Panc1 (cell line): ENCODE results near the gene PPP1R27. TPM values are rescaled to one million over a fixed set of nuclear protein-coding genes. Genes with fewer than 3 reads are reported as not detected.
A peak's percentile ranks its signal among the peaks of the same experiment; 100 is the strongest.

Experiments
- ATAC-seq: fragments of 200-7000 bp; cut with Tn5 transposase; 2 replicates; pipeline ENCODE4 v1.9.1; 2020; ENCODE audit warnings: mild to moderate bottlenecking, moderate library complexity
- BruUV-seq: library from RNA; stranded (reverse); fragments of 400-500 nt; replicated peaks from 2 replicates; lab custom pipeline; 2021; lab: Mats Ljungman, UMichigan
- CTCF ChIA-PET: fragments of 300-600 bp; sonication (Branson Sonifier 250); formaldehyde crosslinking; loops from one replicate; lab custom pipeline; 2022; ENCODE audit warnings: antibody characterized with exemption; lab: Charles Lee
- POLR2A ChIA-PET: fragments of 300-600 bp; sonication (Branson Sonifier 250); formaldehyde crosslinking; loops from one replicate; lab custom pipeline; 2022; ENCODE audit warnings: antibody characterized with exemption; lab: Charles Lee
- DNase-seq: peaks from one replicate; pipeline ENCODE4 v3.0.0-alpha.2; 2010; ENCODE audit warnings: low read depth, low spot score
- H3K27ac ChIP-seq: 2 replicates; pipeline ENCODE4 v1.5.1; 2011; ENCODE audit warnings: mild to moderate bottlenecking, low read length, inconsistent platforms
- H3K27me3 ChIP-seq: fragments of 200-500 bp; sonication (Bioruptor generic); 2 replicates; pipeline ENCODE4 v1.6.0; 2014; ENCODE audit warnings: low read length, inconsistent platforms; ENCODE audit not compliant: control insufficient read depth, insufficient read depth
- H3K36me3 ChIP-seq: fragments of 200-500 bp; sonication (Bioruptor generic); 2 replicates; pipeline ENCODE4 v1.5.1; 2014; ENCODE audit warnings: inconsistent platforms, mild to moderate bottlenecking, low read length, moderate library complexity; ENCODE audit not compliant: control insufficient read depth, insufficient read depth
- H3K4me1 ChIP-seq: 2 replicates; pipeline ENCODE4 v1.5.1; 2011; ENCODE audit warnings: inconsistent platforms, mild to moderate bottlenecking, low read length, moderate library complexity; ENCODE audit not compliant: control insufficient read depth, insufficient read depth
- H3K4me3 ChIP-seq, 2 experiments: 2 replicates each; pipeline ENCODE4 v1.5.1; 2011 to 2012; ENCODE audit warnings: low read depth in 2 of 2, low read length in 2 of 2, mild to moderate bottlenecking in 2 of 2, inconsistent platforms in 1 of 2, moderate library complexity in 1 of 2
- H3K9me3 ChIP-seq: fragments of 200-500 bp; sonication (Bioruptor generic); 2 replicates; pipeline ENCODE4 v1.5.1; 2014; ENCODE audit warnings: low read depth, mild to moderate bottlenecking, inconsistent platforms, low read length, moderate library complexity; ENCODE audit not compliant: control insufficient read depth, insufficient read depth
- POLR2AphosphoS5 ChIP-seq: IDR thresholded peaks from 2 replicates; pipeline ENCODE4 v1.6.1; 2012; ENCODE audit warnings: mild to moderate bottlenecking, low read depth, low read length, moderate library complexity
- SIN3A ChIP-seq: IDR thresholded peaks from 2 replicates; pipeline ENCODE4 v1.6.1; 2012; ENCODE audit warnings: low read depth, mild to moderate bottlenecking, low read length, moderate library complexity, borderline replicate concordance; ENCODE audit not compliant: insufficient read depth
- TCF7L2 ChIP-seq: IDR thresholded peaks from 2 replicates; pipeline ENCODE4 v1.6.1; 2011; ENCODE audit warnings: mild to moderate bottlenecking, low read depth, low read length, inconsistent platforms
- in situ Hi-C: cut with HindIII; loops from 2 replicates; pipeline ENCODE4 v1.10.0; 2016; ENCODE audit warnings: low sequenced_read_pairs, low pct_unique_long_range_greater_than_20kb
- intact Hi-C: fragments of 100-400 bp; cut with micrococcal nuclease; formaldehyde crosslinking; loops from one replicate; pipeline ENCODE4 v1.10.0; 2022; ENCODE audit not compliant: unreplicated experiment
- total RNA-seq: library from RNA; stranded (reverse); gene quantifications from one replicate; pipeline ENCODE4 v1.2.1, GENCODE V29; 2021; ENCODE audit not compliant: unreplicated experiment
- TF ChIP-seq, protein P1 (sequence below), 2 experiments: IDR thresholded peaks; 2 replicates each; pipeline ENCODE4 v1.6.1; 2011 to 2012; ENCODE audit warnings: low read depth in 2 of 2, control low read depth in 1 of 2, low read length in 1 of 2, mild to moderate bottlenecking in 1 of 2, moderate library complexity in 1 of 2; ENCODE audit not compliant: insufficient read depth in 1 of 2
- TF ChIP-seq, protein P2 (sequence below): fragments of 450-650 bp; IDR thresholded peaks from 2 replicates; pipeline ENCODE4 v1.5.1; 2017; ENCODE audit warnings: mild to moderate bottlenecking

The PPP1R27 gene
- total RNA-seq, 1 experiment from 2014 or later: not detected

DNA sequence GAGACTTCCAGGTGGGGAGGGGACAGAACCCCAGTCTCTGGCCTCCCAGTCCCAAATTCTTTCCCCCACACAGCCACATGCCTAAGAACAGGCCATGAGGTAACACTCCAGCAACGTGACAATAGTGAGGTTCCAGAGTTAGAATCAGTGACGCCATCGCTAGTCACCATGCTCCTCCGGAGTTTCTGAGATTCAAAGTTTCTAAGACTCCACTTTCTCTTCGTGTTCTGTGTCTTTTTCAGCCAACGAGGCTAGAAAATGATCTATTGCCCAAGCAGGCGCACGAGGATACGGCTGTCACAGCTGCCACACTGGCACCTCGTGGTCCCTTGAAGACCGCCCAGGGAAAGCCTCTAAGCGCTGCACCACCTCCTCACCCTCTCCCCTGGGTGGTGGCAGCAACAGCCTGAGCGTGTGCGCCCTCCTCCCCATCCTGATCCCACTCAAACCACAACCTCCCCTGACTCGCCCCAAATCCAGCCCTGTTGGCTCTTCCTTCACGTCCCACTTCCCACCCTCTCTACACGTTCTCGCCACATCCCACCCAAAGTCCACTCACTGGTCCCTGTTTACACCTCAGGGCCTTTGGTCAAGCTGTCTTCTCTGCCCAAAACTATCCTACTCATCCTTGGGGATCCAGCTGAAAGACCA lies 2.8 kb downstream of the PPP1R27 start:
- intact Hi-C loops: no loop called here
- TF ChIP-seq TCF7L2 (no peak), POLR2AphosphoS5 (no peak), SIN3A (no peak)
- TF ChIP-seq, protein P1, sequence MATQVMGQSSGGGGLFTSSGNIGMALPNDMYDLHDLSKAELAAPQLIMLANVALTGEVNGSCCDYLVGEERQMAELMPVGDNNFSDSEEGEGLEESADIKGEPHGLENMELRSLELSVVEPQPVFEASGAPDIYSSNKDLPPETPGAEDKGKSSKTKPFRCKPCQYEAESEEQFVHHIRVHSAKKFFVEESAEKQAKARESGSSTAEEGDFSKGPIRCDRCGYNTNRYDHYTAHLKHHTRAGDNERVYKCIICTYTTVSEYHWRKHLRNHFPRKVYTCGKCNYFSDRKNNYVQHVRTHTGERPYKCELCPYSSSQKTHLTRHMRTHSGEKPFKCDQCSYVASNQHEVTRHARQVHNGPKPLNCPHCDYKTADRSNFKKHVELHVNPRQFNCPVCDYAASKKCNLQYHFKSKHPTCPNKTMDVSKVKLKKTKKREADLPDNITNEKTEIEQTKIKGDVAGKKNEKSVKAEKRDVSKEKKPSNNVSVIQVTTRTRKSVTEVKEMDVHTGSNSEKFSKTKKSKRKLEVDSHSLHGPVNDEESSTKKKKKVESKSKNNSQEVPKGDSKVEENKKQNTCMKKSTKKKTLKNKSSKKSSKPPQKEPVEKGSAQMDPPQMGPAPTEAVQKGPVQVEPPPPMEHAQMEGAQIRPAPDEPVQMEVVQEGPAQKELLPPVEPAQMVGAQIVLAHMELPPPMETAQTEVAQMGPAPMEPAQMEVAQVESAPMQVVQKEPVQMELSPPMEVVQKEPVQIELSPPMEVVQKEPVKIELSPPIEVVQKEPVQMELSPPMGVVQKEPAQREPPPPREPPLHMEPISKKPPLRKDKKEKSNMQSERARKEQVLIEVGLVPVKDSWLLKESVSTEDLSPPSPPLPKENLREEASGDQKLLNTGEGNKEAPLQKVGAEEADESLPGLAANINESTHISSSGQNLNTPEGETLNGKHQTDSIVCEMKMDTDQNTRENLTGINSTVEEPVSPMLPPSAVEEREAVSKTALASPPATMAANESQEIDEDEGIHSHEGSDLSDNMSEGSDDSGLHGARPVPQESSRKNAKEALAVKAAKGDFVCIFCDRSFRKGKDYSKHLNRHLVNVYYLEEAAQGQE (IDR thresholded peaks at IDR 0.05; ENCODE audit: insufficient read depth in 1 of 2, low read depth in 2 of 2, low read length in 1 of 2): no peak
- TF ChIP-seq, protein P2, sequence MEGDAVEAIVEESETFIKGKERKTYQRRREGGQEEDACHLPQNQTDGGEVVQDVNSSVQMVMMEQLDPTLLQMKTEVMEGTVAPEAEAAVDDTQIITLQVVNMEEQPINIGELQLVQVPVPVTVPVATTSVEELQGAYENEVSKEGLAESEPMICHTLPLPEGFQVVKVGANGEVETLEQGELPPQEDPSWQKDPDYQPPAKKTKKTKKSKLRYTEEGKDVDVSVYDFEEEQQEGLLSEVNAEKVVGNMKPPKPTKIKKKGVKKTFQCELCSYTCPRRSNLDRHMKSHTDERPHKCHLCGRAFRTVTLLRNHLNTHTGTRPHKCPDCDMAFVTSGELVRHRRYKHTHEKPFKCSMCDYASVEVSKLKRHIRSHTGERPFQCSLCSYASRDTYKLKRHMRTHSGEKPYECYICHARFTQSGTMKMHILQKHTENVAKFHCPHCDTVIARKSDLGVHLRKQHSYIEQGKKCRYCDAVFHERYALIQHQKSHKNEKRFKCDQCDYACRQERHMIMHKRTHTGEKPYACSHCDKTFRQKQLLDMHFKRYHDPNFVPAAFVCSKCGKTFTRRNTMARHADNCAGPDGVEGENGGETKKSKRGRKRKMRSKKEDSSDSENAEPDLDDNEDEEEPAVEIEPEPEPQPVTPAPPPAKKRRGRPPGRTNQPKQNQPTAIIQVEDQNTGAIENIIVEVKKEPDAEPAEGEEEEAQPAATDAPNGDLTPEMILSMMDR: no peak
- ATAC-seq: no peak

DNA sequence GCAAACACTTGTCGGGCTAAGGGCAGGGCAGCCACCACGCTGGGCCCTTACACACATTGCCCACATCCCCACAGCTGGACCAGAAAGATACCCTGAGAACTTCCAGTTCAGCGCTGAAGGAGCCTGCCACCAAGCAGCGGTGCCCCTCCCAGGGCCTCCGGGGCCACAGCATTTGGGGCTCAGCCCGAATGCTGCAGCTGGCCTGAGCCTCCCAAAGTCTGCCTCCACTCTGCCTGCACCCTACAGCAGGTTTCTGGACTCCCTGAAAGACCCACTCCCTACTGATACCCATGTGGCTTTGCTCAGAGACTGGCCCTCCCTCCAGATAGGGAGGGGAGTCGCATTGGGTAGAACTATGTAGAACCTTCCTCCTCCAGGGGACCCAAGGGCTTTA lies 3.3 kb downstream of the PPP1R27 start:
- DNase-seq (no peak), ATAC-seq (no peak)
- Histone ChIP-seq H3K9me3 (no peaks in the 10 kb centered on the region), H3K27me3 (no peaks in the 10 kb centered on the region), H3K36me3 (no peaks in the 10 kb centered on the region; the same call in 1 of the 2 replicates), H3K4me3 (peak overlapping the region; percentile 77 to 84; a peak in 3 of 4 replicates), H3K4me1 (peaks cover 18% of the 10 kb centered on the region), H3K27ac (peak overlapping the region; percentile 86)
- in situ Hi-C loops (no loop called here), intact Hi-C loops (no loop called here)
- BruUV-seq: no TSS peak
- ChIA-PET CTCF (interaction anchor here (0.7 kb wide), 1 partner anchor 203 kb away, joined by 4 read pairs; no protein-coding TSS in a partner anchor), POLR2A (no interaction called here)
- TF ChIP-seq POLR2AphosphoS5 (no peak), SIN3A (no peak), TCF7L2 (no peak)
- TF ChIP-seq, protein P2: no peak
- TF ChIP-seq, protein P1 (IDR thresholded peaks at IDR 0.05; ENCODE audit: insufficient read depth in 1 of 2, low read depth in 2 of 2, low read length in 1 of 2): no peak

More for the DNA sequence above, 2.8 kb downstream of the PPP1R27 start:
- no peaks in the 10 kb centered on the region for H3K27me3 ChIP-seq
- DNase-seq: no peak
- peak overlapping the region; percentile 77 to 84 for H3K4me3 ChIP-seq
- CTCF ChIA-PET: interaction anchor here (0.7 kb wide), 1 partner anchor 203 kb away, joined by 4 read pairs; no protein-coding TSS in a partner anchor
- peaks cover 18% of the 10 kb centered on the region for H3K4me1 ChIP-seq
- peak overlapping the region; percentile 86 for H3K27ac ChIP-seq
- in situ Hi-C loops: no loop called here
- TSS peak; percentile 93 for BruUV-seq
- POLR2A ChIA-PET: no interaction called here
- no peaks in the 10 kb centered on the region for H3K9me3 ChIP-seq
- no peaks in the 10 kb centered on the region; the same call in 1 of the 2 replicates for H3K36me3 ChIP-seq
